ENCODE data around the gene SGIP1.

SGIP1 gene

DNA sequence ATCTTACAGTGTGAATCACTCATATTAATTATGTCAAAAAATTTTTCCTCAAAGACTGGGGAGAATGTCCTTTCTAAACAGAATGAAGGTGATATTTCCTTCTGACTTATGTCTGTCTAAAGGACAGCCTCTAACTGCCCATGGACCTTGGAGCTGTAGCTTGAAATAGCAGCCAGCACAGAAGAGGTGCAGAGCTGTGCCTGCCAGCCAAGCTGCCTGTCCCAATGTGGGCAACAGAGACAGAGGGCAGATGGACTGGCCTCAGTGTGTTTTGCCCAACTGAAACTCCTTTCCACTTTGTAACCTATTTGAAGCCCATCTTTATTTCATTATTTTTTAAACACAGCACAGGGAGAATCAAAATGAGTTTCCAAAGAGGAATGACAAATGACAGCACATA is 120.7 kb downstream of the SGIP1 start:
- TF ChIP-seq EGR1 (IDR thresholded peaks at IDR 0.05) (no peak), CREB1 (IDR thresholded peaks at IDR 0.05; ENCODE audit: low read depth) (no peak), NFIC (IDR thresholded peaks at IDR 0.05) (no peak)

- TF ChIP-seq CREB1 (IDR thresholded peaks at IDR 0.05; ENCODE audit: low read depth): no peak
Measured at GRCh38 chr1:66671455-66671854, 137.5 kb downstream of the SGIP1 start.

DNA sequence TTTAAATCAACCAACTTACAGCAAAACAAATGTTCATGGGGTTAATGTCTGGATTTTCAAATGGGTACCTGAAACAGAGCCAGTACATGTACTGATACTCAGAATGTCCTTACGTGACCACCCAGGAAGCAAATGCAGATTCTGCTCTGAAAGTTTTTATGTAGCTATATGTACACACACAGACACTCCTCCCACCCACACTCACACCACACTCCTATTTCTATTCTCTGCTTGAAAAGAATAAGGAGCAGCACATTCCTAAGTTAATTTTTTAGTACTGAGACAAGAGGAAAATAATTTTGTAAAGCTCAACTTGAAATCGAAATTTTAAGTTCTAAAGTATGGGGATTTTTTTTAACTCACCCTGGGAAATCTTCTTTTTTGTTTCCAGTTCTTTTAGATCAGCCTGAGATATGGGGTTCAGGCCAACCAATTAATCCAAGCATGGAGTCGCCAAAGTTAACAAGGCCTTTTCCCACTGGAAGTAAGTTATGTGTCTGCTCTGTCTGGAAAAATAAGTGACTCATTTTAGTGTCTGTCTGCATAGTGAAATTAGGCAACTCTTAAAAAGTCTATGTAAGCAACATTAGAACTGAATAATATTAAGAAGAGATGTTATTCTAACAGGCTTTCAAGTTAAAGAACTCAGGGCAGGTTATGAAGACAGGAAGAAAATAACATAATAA is 142.8 kb downstream of the SGIP1 start:
- TF ChIP-seq FOXM1 (IDR thresholded peaks at IDR 0.05; ENCODE audit: borderline replicate concordance, low read depth): no peak
- TF ChIP-seq TCF12 (IDR thresholded peaks at IDR 0.05; ENCODE audit: low read depth): no peak
- TF ChIP-seq TAF1 (IDR thresholded peaks at IDR 0.05; ENCODE audit: low read depth): no peak
- no peak for TF ChIP-seq TEAD4 (IDR thresholded peaks at IDR 0.05)
- no peak for TF ChIP-seq MAX (IDR thresholded peaks at IDR 0.05)
- TF ChIP-seq REST (IDR thresholded peaks at IDR 0.05; ENCODE audit: low read depth): no peak
- no peak for TF ChIP-seq YY1 (IDR thresholded peaks at IDR 0.05; ENCODE audit: low read depth)
- TF ChIP-seq EP300 (IDR thresholded peaks at IDR 0.05; ENCODE audit: borderline replicate concordance): no peak
- no peak for TF ChIP-seq RAD21 (IDR thresholded peaks at IDR 0.05; ENCODE audit: low read depth)
- no peak for TF ChIP-seq CEBPB (IDR thresholded peaks at IDR 0.05)
- TF ChIP-seq ZBTB7A (IDR thresholded peaks at IDR 0.05; ENCODE audit: low read depth): no peak
- no peak for TF ChIP-seq USF1 (IDR thresholded peaks at IDR 0.05)
- TF ChIP-seq CREB1 (IDR thresholded peaks at IDR 0.05; ENCODE audit: low read depth): no peak
- TF ChIP-seq EGR1 (IDR thresholded peaks at IDR 0.05): no peak
- no peak for TF ChIP-seq NFIC (IDR thresholded peaks at IDR 0.05)

DNA sequence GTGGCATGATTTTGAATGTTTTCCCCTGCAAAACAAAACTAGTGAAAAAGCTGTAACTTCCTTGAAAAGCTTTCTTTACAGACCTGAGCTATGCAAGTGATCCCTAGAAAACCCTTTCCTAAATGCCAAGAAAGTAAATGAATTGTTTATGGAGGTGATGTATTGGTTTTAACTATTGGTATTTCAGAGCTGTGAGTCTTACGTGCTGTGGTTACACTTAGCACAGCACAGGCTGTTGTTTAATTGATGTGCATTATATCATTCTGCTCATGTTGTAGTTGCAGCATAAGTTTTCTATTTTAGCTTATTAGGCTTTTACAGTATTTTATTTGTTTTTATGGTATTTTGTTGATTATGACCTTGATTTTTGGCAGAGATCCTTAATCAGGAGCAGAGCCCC is 144.2 kb downstream of the SGIP1 start:
- TF ChIP-seq CREB1 (IDR thresholded peaks at IDR 0.05; ENCODE audit: low read depth) (no peak), NFIC (IDR thresholded peaks at IDR 0.05) (no peak), TEAD4 (IDR thresholded peaks at IDR 0.05) (no peak), ZBTB7A (IDR thresholded peaks at IDR 0.05; ENCODE audit: low read depth) (no peak), REST (IDR thresholded peaks at IDR 0.05; ENCODE audit: low read depth) (no peak), EGR1 (IDR thresholded peaks at IDR 0.05) (no peak), EP300 (IDR thresholded peaks at IDR 0.05; ENCODE audit: borderline replicate concordance) (no peak), FOXM1 (IDR thresholded peaks at IDR 0.05; ENCODE audit: borderline replicate concordance, low read depth) (no peak), YY1 (IDR thresholded peaks at IDR 0.05; ENCODE audit: low read depth) (no peak), RAD21 (IDR thresholded peaks at IDR 0.05; ENCODE audit: low read depth) (no peak), TAF1 (IDR thresholded peaks at IDR 0.05; ENCODE audit: low read depth) (no peak), CEBPB (IDR thresholded peaks at IDR 0.05) (no peak), MAX (IDR thresholded peaks at IDR 0.05) (no peak), USF1 (IDR thresholded peaks at IDR 0.05) (no peak), TCF12 (IDR thresholded peaks at IDR 0.05; ENCODE audit: low read depth) (no peak)

GRCh38 chr1:66679140-66679539 is 145.2 kb downstream of the SGIP1 start:
- TF ChIP-seq CREB1 (IDR thresholded peaks at IDR 0.05; ENCODE audit: low read depth) (no peak), EP300 (IDR thresholded peaks at IDR 0.05; ENCODE audit: borderline replicate concordance) (no peak), ZBTB7A (IDR thresholded peaks at IDR 0.05; ENCODE audit: low read depth) (no peak), USF1 (IDR thresholded peaks at IDR 0.05) (no peak), FOXM1 (IDR thresholded peaks at IDR 0.05; ENCODE audit: borderline replicate concordance, low read depth) (no peak), TAF1 (IDR thresholded peaks at IDR 0.05; ENCODE audit: low read depth) (no peak), EGR1 (IDR thresholded peaks at IDR 0.05) (no peak), YY1 (IDR thresholded peaks at IDR 0.05; ENCODE audit: low read depth) (no peak), REST (IDR thresholded peaks at IDR 0.05; ENCODE audit: low read depth) (no peak), CEBPB (IDR thresholded peaks at IDR 0.05) (no peak), TEAD4 (IDR thresholded peaks at IDR 0.05) (no peak), RAD21 (IDR thresholded peaks at IDR 0.05; ENCODE audit: low read depth) (no peak), TCF12 (IDR thresholded peaks at IDR 0.05; ENCODE audit: low read depth) (no peak), NFIC (IDR thresholded peaks at IDR 0.05) (no peak), MAX (IDR thresholded peaks at IDR 0.05) (no peak)
